H1 (cell line): ENCODE data around the gene C5orf46. TPM values are rescaled to one million over a fixed set of nuclear protein-coding genes. Genes with fewer than 3 reads are reported as not detected.

Source experiments
- CTCF ChIA-PET: fragments of 300-600 bp; sonication (Branson Sonifier 250); formaldehyde crosslinking; loops from one replicate; lab custom pipeline; 2021; ENCODE audit not compliant: partially characterized antibody; lab: Charles Lee
- POLR2A ChIA-PET: fragments of 300-600 bp; sonication (Branson Sonifier 250); formaldehyde crosslinking; loops from one replicate; lab custom pipeline; 2021; ENCODE audit warnings: inconsistent platforms; ENCODE audit not compliant: partially characterized antibody; lab: Charles Lee
- DNase-seq, 2 experiments: peaks; one replicate each; pipeline versions ENCODE4 v3.0.0 to v3.0.0-alpha.2; 2010 to 2022; ENCODE audit warnings: low spot score in 2 of 2, low read depth in 1 of 2, mixed read lengths in 1 of 2
- FAIRE-seq: peaks from 2 replicates; lab custom pipeline; 2011; peaks lifted over from hg19 to GRCh38; lab: Jason Lieb, UNC
- H2AFZ ChIP-seq: 2 replicates; pipeline ENCODE4 v1.8.1; 2012; ENCODE audit warnings: low read length, inconsistent platforms
- H2AK5ac ChIP-seq: 2 replicates; pipeline ENCODE4 v1.6.1; 2013; ENCODE audit warnings: low read depth, low read length
- H2BK120ac ChIP-seq: replicated peaks from 2 replicates; pipeline ENCODE3; 2013; ENCODE audit warnings: low read depth, low read length, inconsistent platforms
- H2BK12ac ChIP-seq: 2 replicates; pipeline ENCODE4 v1.6.1; 2013; ENCODE audit warnings: low read depth, low read length
- H2BK15ac ChIP-seq: 2 replicates; pipeline ENCODE4 v1.6.1; 2013; ENCODE audit warnings: low read length
- H2BK20ac ChIP-seq: 2 replicates; pipeline ENCODE4 v1.6.1; 2013; ENCODE audit warnings: low read length
- H2BK5ac ChIP-seq: 2 replicates; pipeline ENCODE4 v1.6.1; 2013; ENCODE audit warnings: low read depth, low read length
- H3K14ac ChIP-seq: 2 replicates; pipeline ENCODE4 v1.6.1; 2013; ENCODE audit warnings: inconsistent platforms; ENCODE audit not compliant: insufficient read length
- H3K18ac ChIP-seq: 2 replicates; pipeline ENCODE4 v1.6.1; 2013; ENCODE audit warnings: low read length; ENCODE audit errors: extremely low read depth
- H3K23ac ChIP-seq: 2 replicates; pipeline ENCODE4 v1.6.1; 2013; ENCODE audit warnings: inconsistent platforms; ENCODE audit not compliant: insufficient read length
- H3K23me2 ChIP-seq: 2 replicates; pipeline ENCODE4 v1.6.1; 2013; ENCODE audit warnings: low read depth, low read length
- H3K27ac ChIP-seq: 2 replicates; pipeline ENCODE4 v1.6.1; 2011; ENCODE audit warnings: low read depth, low read length, inconsistent platforms
- H3K27me3 ChIP-seq, 4 experiments: replicated peaks in 1 of 4; 1 replicate in 1 of 4; 2 replicates in 3 of 4; pipeline versions ENCODE4 v1.6.1 to v1.8.1; 2011 to 2013; ENCODE audit warnings: low read length in 3 of 4, mild to moderate bottlenecking in 3 of 4, inconsistent platforms in 2 of 4, mixed read lengths in 2 of 4, moderate library complexity in 1 of 4; ENCODE audit not compliant: control insufficient read depth in 3 of 4, insufficient read depth in 3 of 4; ENCODE audit errors: extremely low read depth in 1 of 4
- H3K36me3 ChIP-seq, 4 experiments: 2 replicates each; pipeline versions ENCODE4 v1.6.1 to v1.8.1; 2011 to 2013; ENCODE audit warnings: mild to moderate bottlenecking in 4 of 4, low read length in 3 of 4, moderate library complexity in 2 of 4, control low read depth in 1 of 4, inconsistent platforms in 1 of 4; ENCODE audit not compliant: insufficient read depth in 4 of 4, control insufficient read depth in 2 of 4
- H3K4ac ChIP-seq: replicated peaks from 2 replicates; pipeline ENCODE3; 2013; ENCODE audit warnings: low read length, low read depth, mixed read lengths, inconsistent platforms; ENCODE audit not compliant: insufficient read length
- H3K4me1 ChIP-seq, 4 experiments: replicated peaks in 1 of 4; 1 replicate in 1 of 4; 2 replicates in 3 of 4; pipeline versions ENCODE4 v1.6.1 to v1.8.1; 2011 to 2013; ENCODE audit warnings: low read length in 3 of 4, inconsistent platforms in 2 of 4, mixed read lengths in 1 of 4; ENCODE audit not compliant: insufficient read depth in 4 of 4, control insufficient read depth in 3 of 4
- H3K4me2 ChIP-seq, 2 experiments: 2 replicates each; pipeline versions ENCODE4 v1.6.1 to v1.8.1; 2011 to 2013; ENCODE audit warnings: low read depth in 2 of 2, low read length in 2 of 2, control low read depth in 1 of 2, inconsistent platforms in 1 of 2, mild to moderate bottlenecking in 1 of 2; ENCODE audit not compliant: insufficient read depth in 1 of 2
- H3K4me3 ChIP-seq, 4 experiments: fragments of 200-600, 300-600 bp in 1 of 4; sonication (generic), shearing (Covaris generic), sonication (Bioruptor Twin) in 1 of 4; 2 replicates each; pipeline versions ENCODE4 v1.5.1 to v1.8.1; 2011 to 2016; ENCODE audit warnings: low read length in 4 of 4, low read depth in 3 of 4, control low read depth in 2 of 4, inconsistent platforms in 2 of 4, mild to moderate bottlenecking in 2 of 4, mixed read lengths in 1 of 4, moderate library complexity in 1 of 4; ENCODE audit not compliant: insufficient read depth in 2 of 4; ENCODE audit errors: extremely low read depth in 1 of 4
- H3K56ac ChIP-seq: replicated peaks from 2 replicates; pipeline ENCODE3; 2013; ENCODE audit warnings: low read depth, mild to moderate bottlenecking, mixed read lengths, low read length, inconsistent platforms; ENCODE audit not compliant: insufficient read length
- H3K79me1 ChIP-seq: 2 replicates; pipeline ENCODE4 v1.6.1; 2013; ENCODE audit warnings: low read depth, low read length, control low read depth
- H3K79me2 ChIP-seq, 2 experiments: 2 replicates each; pipeline versions ENCODE4 v1.6.1 to v1.8.1; 2012 to 2013; ENCODE audit warnings: low read length in 2 of 2, mild to moderate bottlenecking in 2 of 2, inconsistent platforms in 1 of 2; ENCODE audit not compliant: insufficient read depth in 2 of 2, control insufficient read depth in 1 of 2
- H3K9ac ChIP-seq, 4 experiments: replicated peaks in 1 of 4; 1 replicate in 1 of 4; 2 replicates in 3 of 4; pipeline versions ENCODE4 v1.6.1 to v1.8.1; 2011 to 2013; ENCODE audit warnings: low read depth in 3 of 4, low read length in 3 of 4, control low read depth in 2 of 4, mild to moderate bottlenecking in 2 of 4, moderate library complexity in 2 of 4, inconsistent platforms in 1 of 4; ENCODE audit errors: extremely low read depth in 1 of 4
- H3K9me3 ChIP-seq, 2 experiments: 2 replicates each; pipeline versions ENCODE4 v1.6.1 to v1.8.1; 2012 to 2013; ENCODE audit warnings: mild to moderate bottlenecking in 2 of 2, moderate library complexity in 2 of 2, control low read depth in 1 of 2, inconsistent platforms in 1 of 2, low read depth in 1 of 2, low read length in 1 of 2, mixed read lengths in 1 of 2; ENCODE audit not compliant: insufficient read depth in 2 of 2
- H4K20me1 ChIP-seq, 2 experiments: replicated peaks in 1 of 2; 2 replicates each; pipeline versions ENCODE3 to v1.8.1; 2011 to 2013; ENCODE audit warnings: inconsistent platforms in 2 of 2, low read length in 2 of 2, mild to moderate bottlenecking in 1 of 2; ENCODE audit not compliant: insufficient read depth in 2 of 2, control insufficient read depth in 1 of 2
- H4K5ac ChIP-seq: 2 replicates; pipeline ENCODE4 v1.6.1; 2013; ENCODE audit warnings: low read length, low read depth, mixed read lengths, inconsistent platforms; ENCODE audit not compliant: insufficient read length
- H4K8ac ChIP-seq: 2 replicates; pipeline ENCODE4 v1.8.0; 2013; ENCODE audit warnings: mild to moderate bottlenecking, moderate library complexity, low read length, inconsistent platforms; ENCODE audit not compliant: insufficient read depth; ENCODE audit errors: extremely low read depth
- H4K91ac ChIP-seq: replicated peaks from 2 replicates; pipeline ENCODE3; 2013; ENCODE audit warnings: low read length, mixed read lengths, inconsistent platforms; ENCODE audit not compliant: insufficient read length
- CEBPB ChIP-seq: IDR thresholded peaks from 2 replicates; pipeline ENCODE4 v1.6.1; 2012; ENCODE audit warnings: low read depth, low read length
- CREB1 ChIP-seq: IDR thresholded peaks from 2 replicates; pipeline ENCODE4 v1.6.1; 2012; ENCODE audit warnings: inconsistent platforms
- EGR1 ChIP-seq: IDR thresholded peaks from 2 replicates; pipeline ENCODE4 v1.6.1; 2011; ENCODE audit warnings: low read depth, low read length, borderline replicate concordance
- EZH2 ChIP-seq: fragments of 200-600 bp; sonication (generic); IDR thresholded peaks from 2 replicates; pipeline ENCODE4 v1.7.1; 2012; ENCODE audit warnings: low read depth, mild to moderate bottlenecking, moderate library complexity, low read length, inconsistent platforms; ENCODE audit not compliant: severe bottlenecking
- FOSL1 ChIP-seq: IDR thresholded peaks from 2 replicates; pipeline ENCODE4 v1.6.1; 2011; ENCODE audit warnings: mild to moderate bottlenecking, low read depth, low read length, moderate library complexity; ENCODE audit not compliant: insufficient read depth
- KDM1A ChIP-seq: fragments of 200-600, 300-600 bp; sonication (generic); IDR thresholded peaks from 2 replicates; pipeline ENCODE4 v1.7.1; 2016; ENCODE audit warnings: mild to moderate bottlenecking, low read length, borderline replicate concordance
- MAFK ChIP-seq: IDR thresholded peaks from 2 replicates; pipeline ENCODE4 v1.6.1; 2012; ENCODE audit warnings: low read depth, mild to moderate bottlenecking, improper control_type of control experiment, low read length
- POLR2A ChIP-seq, 2 experiments: IDR thresholded peaks; 1 replicate in 1 of 2; 2 replicates in 1 of 2; pipeline ENCODE4 v1.6.1; 2011; ENCODE audit warnings: low read depth in 2 of 2, low read length in 2 of 2, mild to moderate bottlenecking in 2 of 2; ENCODE audit errors: control extremely low read depth in 1 of 2
- POU5F1 ChIP-seq: IDR thresholded peaks from 2 replicates; pipeline ENCODE4 v1.6.1; 2011; ENCODE audit warnings: low read depth, mild to moderate bottlenecking, low read length, moderate library complexity
- RFX5 ChIP-seq: IDR thresholded peaks from 2 replicates; pipeline ENCODE4 v1.6.1; 2011; ENCODE audit warnings: low read depth, low read length, improper control_type of control experiment, borderline replicate concordance
- SIX5 ChIP-seq: IDR thresholded peaks from 2 replicates; pipeline ENCODE4 v1.6.1; 2011; ENCODE audit warnings: mild to moderate bottlenecking, low read depth, low read length
- SP1 ChIP-seq: IDR thresholded peaks from 2 replicates; pipeline ENCODE4 v1.6.1; 2011; ENCODE audit warnings: low read depth, low read length
- SUZ12 ChIP-seq: fragments of 200-600 bp; sonication (generic); IDR thresholded peaks from 2 replicates; pipeline ENCODE4 v1.6.1; 2012; ENCODE audit warnings: mild to moderate bottlenecking, inconsistent platforms, low read length, moderate library complexity, mixed read lengths
- TCF12 ChIP-seq: IDR thresholded peaks from 2 replicates; pipeline ENCODE4 v1.6.1; 2011; ENCODE audit warnings: low read depth, mild to moderate bottlenecking, low read length
- WGBS, 2 experiments: shearing (Covaris generic) in 1 of 2; methylation state at CpG; one replicate each; pipeline versions ENCODE4 v1.1.6 to v1.1.7; 2013 to 2015; ENCODE audit warnings: low lambda C conversion rate in 2 of 2, mixed read lengths in 2 of 2, inconsistent platforms in 1 of 2, low coverage in 1 of 2, missing lambda C conversion rate in 1 of 2; ENCODE audit not compliant: insufficient replicate concordance in 2 of 2, insufficient coverage in 1 of 2, insufficient read length in 1 of 2; ENCODE audit errors: extremely low coverage in 1 of 2, missing lambda C conversion rate in 1 of 2; 5-methylcytosine and 5-hydroxymethylcytosine counted together
- polyA plus RNA-seq, 7 experiments: library from polyadenylated mRNA; depleted of rRNA in 3 of 7; stranded (reverse) in 5 of 7; unstranded in 2 of 7; fragments of >200 nt in 5 of 7; fragments of 200-250 nt in 2 of 7; gene quantifications; 1 replicate in 5 of 7; 2 replicates in 1 of 7; 4 replicates in 1 of 7; pipeline versions ENCODE4 v1.2.1 to v1.2.3, GENCODE V29; 2011 to 2013; ENCODE audit warnings: missing spikeins in 2 of 7, mixed read lengths in 2 of 7
- total RNA-seq: library from RNA; stranded (reverse); fragmentation: NEBNext Ultra II Directional; extraction: Animal tissue kit (Norgen Biotek cat#: 25700); gene quantifications from 2 replicates; pipeline ENCODE4 v1.2.1, GENCODE V29; 2021

The C5orf46 gene
- total and polyA plus RNA-seq, 2 of the 8 experiments (the other 6 are each of a cell fraction or from before 2014, with no cell fraction given): not detected

DNA sequence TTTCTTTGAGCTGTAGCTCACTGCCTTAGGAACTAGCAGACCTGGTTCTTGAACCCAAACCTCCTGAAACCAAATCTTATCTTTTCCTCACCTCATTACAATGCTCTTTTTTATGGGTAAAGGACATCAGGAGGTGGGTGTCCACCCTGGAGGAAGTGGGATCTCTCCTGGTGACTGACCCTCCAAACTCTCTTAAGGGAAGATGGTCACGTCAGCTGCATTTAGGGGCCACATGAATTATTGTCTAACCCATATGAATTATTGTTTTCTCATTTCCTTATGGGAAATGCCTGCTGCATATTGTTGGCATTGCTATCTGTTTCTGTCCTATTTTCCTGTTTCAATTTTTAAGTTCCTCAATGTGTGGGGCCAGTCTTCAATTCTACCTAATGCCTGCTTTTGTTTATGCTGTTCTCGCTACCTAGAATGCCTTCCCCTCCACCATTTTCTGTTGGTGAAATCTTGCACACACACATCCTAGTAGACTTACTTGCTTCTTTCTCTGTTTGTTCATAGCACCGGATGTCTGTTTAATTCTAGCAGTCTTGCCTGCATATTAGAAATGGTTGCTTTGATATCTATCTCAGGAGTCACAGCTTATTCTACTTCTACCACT, 52.9 kb downstream of the C5orf46 start:
- ChIA-PET CTCF (interaction anchor here (0.8 to 9.2 kb wide), 6 partner anchors 11 to 225 kb away, joined by 3 to 126 read pairs (median 7); no protein-coding TSS in a partner anchor), POLR2A (interaction anchor here (1.0 to 26.7 kb wide), 13 partner anchors 9 to 232 kb away, joined by 3 to 730 read pairs (median 5); partner anchors contain the start of gene SCGB3A2)
- 96% methylated on average over 3 of the region's 3 CpGs; no CpG with 5 or more reads in 1 of the 2 experiments for WGBS, 2 experiments
- H3K23me2 ChIP-seq: no peaks in the 10 kb centered on the region
- H4K91ac ChIP-seq: no peak overlapping the region
- H4K20me1 ChIP-seq: no peaks in the 10 kb centered on the region
- no peak overlapping the region for H2AK5ac ChIP-seq
- H3K4me2 ChIP-seq: no peak overlapping the region
- H3K9ac ChIP-seq: no peak overlapping the region
- no peak overlapping the region for H3K14ac ChIP-seq
- FAIRE-seq: no peak
- H3K4me3 ChIP-seq: no peak overlapping the region
- DNase-seq: no peak
- H3K23ac ChIP-seq: no peak overlapping the region
- no peak overlapping the region for H3K18ac ChIP-seq
- no peak overlapping the region for H4K8ac ChIP-seq
- H3K4me1 ChIP-seq: peaks cover 0 to 2% (median 0%) of the 10 kb centered on the region in 4 experiments; a peak in 2 of 7 replicates
- H2AFZ ChIP-seq: no peak overlapping the region
- peaks cover 0 to 2% (median 0%) of the 10 kb centered on the region in 4 experiments; a peak in 1 of 7 replicates for H3K27me3 ChIP-seq
- no peaks in the 10 kb centered on the region for H3K9me3 ChIP-seq
- H2BK5ac ChIP-seq: no peak overlapping the region
- no peak overlapping the region for H3K4ac ChIP-seq
- H3K79me1 ChIP-seq: no peaks in the 10 kb centered on the region
- H2BK12ac ChIP-seq: no peak overlapping the region
- H3K79me2 ChIP-seq: no peaks in the 10 kb centered on the region
- no peak overlapping the region for H2BK20ac ChIP-seq
- H4K5ac ChIP-seq: no peak overlapping the region
- no peak overlapping the region for H2BK120ac ChIP-seq
- no peak overlapping the region for H3K56ac ChIP-seq
- H3K27ac ChIP-seq: no peak overlapping the region
- H2BK15ac ChIP-seq: no peak overlapping the region
- no peaks in the 10 kb centered on the region for H3K36me3 ChIP-seq
- TF ChIP-seq SP1: no peak
- no peak for TF ChIP-seq POU5F1
- no peak for TF ChIP-seq SIX5
- no peak for TF ChIP-seq RFX5
- TF ChIP-seq TCF12: no peak
- no peak for TF ChIP-seq CREB1
- TF ChIP-seq KDM1A: no peak
- no peak for TF ChIP-seq MAFK
- 0 out of 2 replicates have a peak, but pooled peaks have one; percentile 2 for TF ChIP-seq EGR1
- no peak for TF ChIP-seq SUZ12
- TF ChIP-seq CEBPB: no peak
- no peak for TF ChIP-seq EZH2
- peak in 1 of 2 experiments; percentile 85; a peak in 2 of 3 replicates for TF ChIP-seq POLR2A (IDR thresholded peaks at IDR 0.05; ENCODE audit: control extremely low read depth in 1 of 2, low read depth in 2 of 2, low read length in 2 of 2)
- TF ChIP-seq FOSL1: no peak
